ENCODE results near the gene ZNF598. TPM values are rescaled to one million over a fixed set of nuclear protein-coding genes. Genes with fewer than 3 reads are reported as not detected.

The ZNF598 gene
- total and polyA plus RNA-seq, 2 of the 13 experiments (the other 11 are each of a cell fraction or from before 2014, with no cell fraction given), result 13.5 to 14.2 TPM

- TF ChIP-seq NRL (CRISPR knock-in tag; IDR thresholded peaks at IDR 0.05; ENCODE audit: borderline replicate concordance) (no peak), JDP2 (CRISPR knock-in tag; IDR thresholded peaks at IDR 0.05; ENCODE audit: borderline replicate concordance) (no peak), MXI1 (IDR thresholded peaks at IDR 0.05; ENCODE audit: borderline replicate concordance, low read depth, low read length) (0 out of 3 replicates have a peak, but pooled peaks have one; percentile 2), IKZF4 (CRISPR knock-in tag; IDR thresholded peaks at IDR 0.05; ENCODE audit: borderline replicate concordance, low read depth, not compliant biosample characterization) (no peak), GMEB2 (CRISPR knock-in tag; IDR thresholded peaks at IDR 0.05; ENCODE audit: low read depth) (no peak), ZNF296 (CRISPR knock-in tag; conservative IDR thresholded peaks at IDR 0.05) (no peak), PAXIP1 (CRISPR knock-in tag; conservative IDR thresholded peaks at IDR 0.05) (no peak; the same call in 1 of the 2 replicates), ZNF781 (CRISPR knock-in tag; IDR thresholded peaks at IDR 0.05; ENCODE audit: borderline replicate concordance, not compliant biosample characterization) (no peak), ZNF687 (CRISPR knock-in tag; IDR thresholded peaks at IDR 0.05) (no peak), ZBTB38 (CRISPR knock-in tag; IDR thresholded peaks at IDR 0.05) (peak; percentile 99), HMG20B (CRISPR knock-in tag; conservative IDR thresholded peaks at IDR 0.05) (no peak), ZMYM2 (CRISPR knock-in tag; IDR thresholded peaks at IDR 0.05) (no peak; the same call in 1 of the 2 replicates), PHF21A (CRISPR knock-in tag; IDR thresholded peaks at IDR 0.05) (no peak; the same call in 1 of the 2 replicates), ARNT (IDR thresholded peaks at IDR 0.05) (no peak), ZNF841 (CRISPR knock-in tag; IDR thresholded peaks at IDR 0.05; ENCODE audit: borderline replicate concordance) (no peak), ZNF878 (CRISPR knock-in tag; IDR thresholded peaks at IDR 0.05) (no peak), ATF5 (CRISPR knock-in tag; IDR thresholded peaks at IDR 0.05; ENCODE audit: low read depth) (no peak), ZNF138 (CRISPR knock-in tag; IDR thresholded peaks at IDR 0.05; ENCODE audit: low read depth) (no peak), SMARCE1 (IDR thresholded peaks at IDR 0.05; ENCODE audit: borderline replicate concordance) (no peak)
Measured at GRCh38 chr16:2038382-2039231, 29.0 kb upstream of the ZNF598 start (continued).

Data from HepG2 (cell line).